Vagina (tissue), 2 donors: ENCODE data around the gene USP32.

Source experiments
- CTCF ChIP-seq, 3 experiments: fragments of 450-650 bp in 2 of 3; fragments of 200-600 bp in 1 of 3; sonication (generic) in 1 of 3; IDR thresholded peaks; one replicate each; pipeline ENCODE4 v1.5.1; 2017 to 2019; ENCODE audit warnings: antibody characterized with exemption in 3 of 3, mild to moderate bottlenecking in 2 of 3, moderate library complexity in 2 of 3
- POLR2A ChIP-seq, 2 donors: fragments of 450-650 bp; IDR thresholded peaks; one replicate each; pipeline ENCODE4 v1.6.1; 2017; ENCODE audit warnings: antibody characterized with exemption in 2 of 2, mild to moderate bottlenecking in 2 of 2, moderate library complexity in 2 of 2
- POLR2AphosphoS5 ChIP-seq, 2 donors: sonication (generic); formaldehyde crosslinking; IDR thresholded peaks; one replicate each; pipeline ENCODE4 v1.9.0; 2017; ENCODE audit warnings: antibody characterized with exemption in 2 of 2, mild to moderate bottlenecking in 2 of 2, low read depth in 1 of 2; ENCODE audit not compliant: insufficient read depth in 1 of 2

GRCh38 chr17:60301649-60302048, 90.3 kb downstream of the USP32 start:
- TF ChIP-seq CTCF (IDR thresholded peaks at IDR 0.05) = no peak
- no peak for TF ChIP-seq POLR2AphosphoS5 (IDR thresholded peaks at IDR 0.05; ENCODE audit: insufficient read depth in 1 of 2, low read depth in 1 of 2)
- no peak for TF ChIP-seq POLR2A (IDR thresholded peaks at IDR 0.05)
